HUES48 (cell line): Measurements from ENCODE around the gene POLG2.
"Not testable (repeated sequence)": the region's sequence is repeated elsewhere in the genome, so short reads cannot be mapped to it uniquely, and the experiment has no call there.

ENCODE experiments used
- H3K27ac ChIP-seq: one replicate; pipeline ENCODE4 v1.7.0; 2013; ENCODE audit warnings: low read depth, low read length, inconsistent platforms
- H3K27me3 ChIP-seq: 2 replicates; pipeline ENCODE4 v1.6.1; 2013; ENCODE audit warnings: mild to moderate bottlenecking, low read length; ENCODE audit not compliant: control insufficient read depth, insufficient read depth
- H3K36me3 ChIP-seq: 2 replicates; pipeline ENCODE4 v1.6.1; 2013; ENCODE audit warnings: low read length; ENCODE audit not compliant: control insufficient read depth, insufficient read depth
- H3K4me1 ChIP-seq: 2 replicates; pipeline ENCODE4 v1.6.1; 2013; ENCODE audit warnings: mild to moderate bottlenecking, low read length; ENCODE audit not compliant: control insufficient read depth, insufficient read depth
- H3K4me3 ChIP-seq: 2 replicates; pipeline ENCODE4 v1.5.1; 2013; ENCODE audit warnings: mild to moderate bottlenecking, low read depth, low read length
- H3K9ac ChIP-seq: 2 replicates; pipeline ENCODE4 v1.6.1; 2013; ENCODE audit warnings: mild to moderate bottlenecking, low read depth, low read length, moderate library complexity
- H3K9me3 ChIP-seq: 2 replicates; pipeline ENCODE4 v1.6.1; 2013; ENCODE audit warnings: low read length; ENCODE audit not compliant: control insufficient read depth, insufficient read depth

The POLG2 gene

DNA sequence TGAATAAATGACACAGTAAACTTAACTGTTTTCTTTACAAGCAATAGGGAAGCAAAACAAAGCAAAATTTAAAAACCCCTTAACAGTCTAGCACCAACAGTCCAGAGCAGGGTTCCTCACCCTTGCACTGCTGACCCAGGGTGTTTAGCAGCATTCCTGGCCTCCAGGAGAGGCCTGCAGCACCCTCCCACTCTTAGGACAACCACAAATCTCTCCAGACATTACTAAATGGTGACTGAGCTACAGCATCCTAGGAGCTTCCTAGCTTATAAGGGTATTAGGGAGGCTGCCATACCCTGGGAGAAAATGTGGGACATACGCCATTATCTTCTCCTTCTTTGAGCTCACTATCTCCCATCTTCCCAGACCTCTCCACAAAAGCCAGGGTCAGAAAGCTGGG lies 15.9 kb downstream of the POLG2 start:
- no peaks in the 10 kb centered on the region for H3K9me3 ChIP-seq
- H3K9ac ChIP-seq: no peak overlapping the region
- H3K4me1 ChIP-seq: no peaks in the 10 kb centered on the region
- no peak overlapping the region for H3K27ac ChIP-seq
- H3K36me3 ChIP-seq: peaks cover 84% of the 10 kb centered on the region
- H3K27me3 ChIP-seq: no peaks in the 10 kb centered on the region
- H3K4me3 ChIP-seq: no peak overlapping the region

DNA sequence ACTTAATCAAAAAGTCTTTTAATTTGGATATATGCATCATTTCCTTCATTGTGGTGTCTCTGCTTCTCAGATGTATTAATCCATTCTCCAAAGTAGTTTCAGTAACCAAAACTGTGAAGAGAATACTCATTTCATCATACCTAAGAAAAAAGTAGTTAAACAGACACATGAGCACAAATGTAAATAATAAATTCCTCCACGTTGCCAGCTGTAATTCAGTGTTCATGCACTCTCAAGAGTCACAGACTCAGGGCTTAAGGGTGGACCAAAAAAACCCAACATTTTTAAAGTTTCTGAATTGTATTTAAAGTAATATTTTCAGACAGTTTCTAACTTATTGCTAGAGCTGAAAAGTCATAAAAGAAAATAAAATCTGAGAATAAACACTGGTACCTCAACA lies 19.0 kb downstream of the POLG2 start:
- no peak overlapping the region for H3K4me3 ChIP-seq
- H3K9ac ChIP-seq: no peak overlapping the region
- no peak overlapping the region for H3K27ac ChIP-seq
- no peaks in the 10 kb centered on the region for H3K9me3 ChIP-seq
- H3K27me3 ChIP-seq: no peaks in the 10 kb centered on the region
- no peaks in the 10 kb centered on the region for H3K4me1 ChIP-seq
- peaks cover 53% of the 10 kb centered on the region for H3K36me3 ChIP-seq

GRCh38 chr17:64472564-64472963 lies 24.3 kb downstream of the POLG2 start:
- peaks cover 8% of the 10 kb centered on the region; the same call in 1 of the 2 replicates for H3K36me3 ChIP-seq

GRCh38 chr17:64471440-64471839 lies 25.4 kb downstream of the POLG2 start:
- no peaks in the 10 kb centered on the region for H3K9me3 ChIP-seq
- no peaks in the 10 kb centered on the region for H3K36me3 ChIP-seq
- no peaks in the 10 kb centered on the region for H3K27me3 ChIP-seq
- H3K9ac ChIP-seq: no peak overlapping the region
- H3K27ac ChIP-seq: no peak overlapping the region
- peaks cover 7% of the 10 kb centered on the region for H3K4me1 ChIP-seq
- no peak overlapping the region for H3K4me3 ChIP-seq

More at GRCh38 chr17:64472564-64472963, 24.3 kb downstream of the POLG2 start:
- H3K4me3 ChIP-seq: no peak overlapping the region
- no peaks in the 10 kb centered on the region for H3K9me3 ChIP-seq
- H3K27me3 ChIP-seq: no peaks in the 10 kb centered on the region
- H3K4me1 ChIP-seq: peaks cover 7% of the 10 kb centered on the region
- H3K9ac ChIP-seq: no peak overlapping the region
- H3K27ac ChIP-seq: no peak overlapping the region

GRCh38 chr17:64470625-64471024 lies 26.2 kb downstream of the POLG2 start:
- Histone ChIP-seq H3K27me3 (no peaks in the 10 kb centered on the region), H3K4me3 (no peak overlapping the region), H3K4me1 (peaks cover 7% of the 10 kb centered on the region), H3K36me3 (no peaks in the 10 kb centered on the region), H3K27ac (no peak overlapping the region), H3K9ac (no peak overlapping the region), H3K9me3 (no peaks in the 10 kb centered on the region)

DNA sequence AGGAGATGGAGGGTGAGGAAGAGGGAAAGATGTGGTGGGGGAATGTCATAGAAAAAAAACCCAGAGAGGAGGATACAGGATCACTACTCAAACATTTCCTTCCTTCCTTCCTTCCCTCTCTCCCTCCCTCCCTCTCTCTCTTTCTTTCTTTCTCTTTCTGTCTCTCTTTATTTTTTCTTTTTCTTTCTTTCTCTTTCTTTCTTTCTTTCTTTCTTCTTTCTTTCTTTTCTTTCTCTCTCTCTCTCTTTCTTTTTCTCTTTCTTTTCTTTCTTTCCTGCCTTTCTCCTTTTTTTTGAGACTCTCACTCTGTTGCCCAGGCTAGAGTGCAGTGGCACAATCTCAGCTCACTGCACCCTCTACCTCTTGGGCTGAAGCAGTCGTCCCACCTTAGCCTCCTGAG lies 30.0 kb downstream of the POLG2 start:
- not testable (repeated sequence) for H3K27me3 ChIP-seq, H3K4me3 ChIP-seq, H3K9ac ChIP-seq, H3K27ac ChIP-seq, H3K36me3 ChIP-seq, H3K9me3 ChIP-seq, H3K4me1 ChIP-seq

- Histone ChIP-seq H3K27ac (no peak overlapping the region), H3K9ac (no peak overlapping the region), H3K4me1 (peaks cover 7% of the 10 kb centered on the region), H3K9me3 (no peaks in the 10 kb centered on the region), H3K27me3 (no peaks in the 10 kb centered on the region), H3K4me3 (no peak overlapping the region), H3K36me3 (no peaks in the 10 kb centered on the region)
Observed at GRCh38 chr17:64466019-64466735, 30.7 kb downstream of the POLG2 start.

- Histone ChIP-seq H3K4me3 (no peak overlapping the region), H3K36me3 (no peaks in the 10 kb centered on the region), H3K27ac (no peak overlapping the region), H3K9me3 (no peaks in the 10 kb centered on the region), H3K27me3 (no peaks in the 10 kb centered on the region), H3K9ac (no peak overlapping the region), H3K4me1 (no peaks in the 10 kb centered on the region)
Observed at GRCh38 chr17:64461788-64462187, 35.1 kb downstream of the POLG2 start.

DNA sequence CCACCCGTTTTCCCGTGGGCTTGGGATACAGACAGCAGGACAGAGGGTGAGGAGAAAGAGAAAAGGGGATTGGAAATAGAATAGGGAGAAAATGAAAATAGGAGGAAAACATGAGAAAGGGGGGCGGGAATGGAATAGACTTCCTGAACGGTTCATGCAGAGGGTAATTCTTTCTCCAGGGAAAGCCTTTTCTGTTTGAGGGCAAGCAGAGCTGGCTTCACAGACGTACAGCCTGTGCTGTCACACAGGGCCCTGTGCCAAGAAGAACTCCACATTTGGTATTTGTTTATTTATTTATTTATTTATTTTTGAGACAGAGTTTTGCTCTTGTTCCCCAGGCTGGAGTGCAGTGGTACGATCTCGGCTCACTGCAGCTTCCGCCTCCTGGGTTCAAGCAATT lies 35.9 kb downstream of the POLG2 start:
- Histone ChIP-seq H3K27ac (no peak overlapping the region), H3K4me3 (no peak overlapping the region), H3K9ac (no peak overlapping the region), H3K36me3 (no peaks in the 10 kb centered on the region), H3K4me1 (no peaks in the 10 kb centered on the region), H3K9me3 (no peaks in the 10 kb centered on the region), H3K27me3 (no peaks in the 10 kb centered on the region)

DNA sequence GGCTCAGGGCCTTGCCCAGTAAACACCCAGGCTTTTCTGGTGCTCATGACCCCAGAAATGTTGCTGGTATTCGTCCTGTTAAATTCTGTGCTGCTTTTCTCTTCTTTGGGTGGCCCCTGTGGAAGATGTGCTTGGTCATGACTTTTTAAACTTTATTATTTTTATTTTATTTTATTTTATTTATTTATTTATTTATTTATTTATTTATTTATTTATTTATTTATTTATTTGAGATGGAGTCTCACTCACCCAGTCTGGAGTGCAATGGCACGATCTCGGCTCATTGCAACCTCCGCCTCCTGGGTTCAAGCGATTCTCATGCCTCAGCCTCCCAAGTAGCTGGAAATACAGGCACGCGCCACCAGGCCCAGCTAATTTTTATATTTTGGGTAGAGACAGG lies 37.0 kb downstream of the POLG2 start:
- H3K9ac ChIP-seq: not testable (repeated sequence)

GRCh38 chr17:64459284-64459747 lies 37.5 kb downstream of the POLG2 start:
- no peaks in the 10 kb centered on the region for H3K9me3 ChIP-seq
- no peak overlapping the region for H3K27ac ChIP-seq
- H3K9ac ChIP-seq: no peak overlapping the region
- H3K27me3 ChIP-seq: no peaks in the 10 kb centered on the region
- no peaks in the 10 kb centered on the region for H3K36me3 ChIP-seq
- no peak overlapping the region for H3K4me3 ChIP-seq
- no peaks in the 10 kb centered on the region for H3K4me1 ChIP-seq

More for the DNA sequence above, 37.0 kb downstream of the POLG2 start:
- H3K36me3 ChIP-seq, H3K9me3 ChIP-seq, H3K4me3 ChIP-seq, H3K27me3 ChIP-seq, H3K4me1 ChIP-seq, H3K27ac ChIP-seq: not testable (repeated sequence)
